HT-29 (cell line): Measurements from ENCODE around the gene FNDC3B. TPM values are rescaled to one million over a fixed set of nuclear protein-coding genes. Genes with fewer than 3 reads are reported as not detected.

Source experiments
- DNase-seq: peaks from one replicate; pipeline ENCODE4 v3.0.0-alpha.2; 2015; ENCODE audit warnings: low spot score
- total RNA-seq: library from RNA; depleted of rRNA; stranded (reverse); fragments of >200 nt; shearing (Covaris generic); gene quantifications from 2 replicates; pipeline ENCODE4 v1.2.3, GENCODE V29; 2014

The FNDC3B gene
- total RNA-seq, 1 experiment from 2014 or later = 47.9 TPM

GRCh38 chr3:172209333-172210321 lies 170.2 kb downstream of the FNDC3B start:
- no peak for DNase-seq

GRCh38 chr3:172210355-172210754 lies 171.0 kb downstream of the FNDC3B start:
- DNase-seq = no peak

- DNase-seq = no peak
These were observed 171.7 kb downstream of the FNDC3B start for GRCh38 chr3:172211123-172211522.

GRCh38 chr3:172213200-172213599 lies 173.8 kb downstream of the FNDC3B start:
- DNase-seq = no peak

- no peak for DNase-seq
These were observed 174.5 kb downstream of the FNDC3B start for GRCh38 chr3:172213904-172214303.

- no peak for DNase-seq
These were observed 176.9 kb downstream of the FNDC3B start for GRCh38 chr3:172216267-172216666.

GRCh38 chr3:172216911-172217310 lies 177.5 kb downstream of the FNDC3B start:
- DNase-seq = no peak

- no peak for DNase-seq
These were observed 178.5 kb downstream of the FNDC3B start for GRCh38 chr3:172217877-172218276.

- DNase-seq = peak; percentile 25
These were observed 179.3 kb downstream of the FNDC3B start for GRCh38 chr3:172218350-172219323.

- DNase-seq = no peak
These were observed 180.4 kb downstream of the FNDC3B start for GRCh38 chr3:172219750-172220149.

- no peak for DNase-seq
These were observed 182.2 kb downstream of the FNDC3B start for GRCh38 chr3:172221547-172221946.

GRCh38 chr3:172222478-172223071 lies 183.2 kb downstream of the FNDC3B start:
- DNase-seq = no peak

- no peak for DNase-seq
These were observed 184.5 kb downstream of the FNDC3B start for GRCh38 chr3:172223870-172224269.

GRCh38 chr3:172224560-172225214 lies 185.3 kb downstream of the FNDC3B start:
- DNase-seq = no peak

GRCh38 chr3:172225215-172225707 lies 185.9 kb downstream of the FNDC3B start:
- no peak for DNase-seq

- DNase-seq = no peak
These were observed 187.5 kb downstream of the FNDC3B start for GRCh38 chr3:172226831-172227230.

- DNase-seq = no peak
These were observed 188.1 kb downstream of the FNDC3B start for GRCh38 chr3:172227340-172228035.

- no peak for DNase-seq
These were observed 188.6 kb downstream of the FNDC3B start for GRCh38 chr3:172228036-172228415.

GRCh38 chr3:172229462-172229861 lies 190.1 kb downstream of the FNDC3B start:
- DNase-seq = no peak

- no peak for DNase-seq
These were observed 192.0 kb downstream of the FNDC3B start for GRCh38 chr3:172231318-172231901.
